GM18861 (cell line): ENCODE data around the gene ETF1.
A peak's percentile ranks its signal among the peaks of the same experiment; 100 is the strongest.

Source experiments
- ATAC-seq: cut with Tn5 transposase; IDR thresholded peaks from one replicate; pipeline ENCODE4 v1.9.1; 2021; ENCODE audit not compliant: unreplicated experiment

ETF1 gene

DNA sequence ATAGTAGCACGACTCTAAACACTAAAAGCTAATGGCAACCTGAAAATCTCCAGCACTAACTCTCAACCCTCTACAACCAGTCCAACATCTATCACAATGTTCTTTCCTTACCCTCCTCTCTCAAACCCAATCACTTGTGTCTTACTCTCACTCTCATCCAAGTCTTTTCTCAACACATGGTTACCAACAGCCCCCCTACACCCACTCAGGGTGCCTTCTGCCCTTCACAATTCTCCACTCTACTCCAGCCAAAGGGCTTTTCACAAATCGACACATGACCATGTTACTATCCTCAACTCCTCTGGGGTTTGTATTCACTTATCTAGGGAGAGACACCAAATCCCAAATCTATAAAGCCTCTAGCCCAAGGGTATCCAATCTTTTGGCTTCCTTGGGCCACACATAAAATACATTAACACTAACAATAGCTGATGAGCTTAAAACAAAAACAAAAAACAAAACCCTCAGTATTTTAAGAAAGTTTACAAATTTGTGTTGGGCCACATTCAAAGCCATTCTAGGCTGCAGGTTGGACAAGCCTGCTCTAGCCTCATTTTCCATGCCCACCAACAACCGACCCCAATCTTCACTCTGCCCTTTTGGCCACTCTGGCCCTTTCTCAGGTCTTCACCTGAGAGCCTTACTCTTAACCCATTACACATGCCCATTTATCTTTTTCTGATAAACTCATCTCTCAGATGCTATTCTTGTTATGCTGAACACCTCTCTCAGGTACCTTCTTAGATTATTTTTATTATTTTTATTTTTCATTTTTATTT is 20.5 kb upstream of the ETF1 start:
- no peak for ATAC-seq

DNA sequence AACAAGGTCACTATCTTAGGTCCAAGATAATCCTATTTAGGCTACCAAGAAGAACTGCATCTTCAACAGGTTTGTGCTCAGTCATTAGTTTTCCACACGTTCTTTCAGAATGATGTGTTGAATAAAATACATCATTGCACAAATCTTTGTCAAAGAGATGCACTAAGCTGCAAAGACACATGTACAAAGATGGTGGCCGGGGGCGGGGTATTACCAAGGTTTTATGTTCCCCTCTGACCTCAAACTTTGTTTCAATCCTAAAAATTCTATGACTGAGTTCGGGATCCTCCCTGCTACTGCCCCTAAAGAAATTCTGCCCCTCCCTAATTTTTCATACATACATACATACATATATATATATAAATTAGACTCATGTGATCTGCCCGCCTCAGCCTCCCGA is 17.9 kb upstream of the ETF1 start:
- ATAC-seq: no peak

DNA sequence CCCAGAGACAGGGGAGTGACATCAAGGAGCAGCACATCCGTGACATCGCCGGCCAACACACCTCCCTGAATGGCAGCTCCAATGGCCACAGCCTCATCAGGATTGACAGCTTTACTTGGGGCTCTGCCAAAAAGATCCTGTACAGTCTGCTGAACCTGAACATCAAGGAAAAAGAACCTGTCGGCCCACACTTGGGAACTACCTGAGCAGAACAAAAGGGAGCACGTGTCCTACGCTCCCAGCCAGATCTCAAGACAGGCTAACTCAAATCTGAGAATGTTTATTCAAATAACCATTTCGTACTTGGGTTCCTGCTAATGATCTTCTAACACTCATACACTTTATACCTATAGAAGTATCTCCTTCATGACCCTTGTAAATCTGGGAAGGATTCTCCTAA is 16.9 kb upstream of the ETF1 start:
- ATAC-seq: no peak

DNA sequence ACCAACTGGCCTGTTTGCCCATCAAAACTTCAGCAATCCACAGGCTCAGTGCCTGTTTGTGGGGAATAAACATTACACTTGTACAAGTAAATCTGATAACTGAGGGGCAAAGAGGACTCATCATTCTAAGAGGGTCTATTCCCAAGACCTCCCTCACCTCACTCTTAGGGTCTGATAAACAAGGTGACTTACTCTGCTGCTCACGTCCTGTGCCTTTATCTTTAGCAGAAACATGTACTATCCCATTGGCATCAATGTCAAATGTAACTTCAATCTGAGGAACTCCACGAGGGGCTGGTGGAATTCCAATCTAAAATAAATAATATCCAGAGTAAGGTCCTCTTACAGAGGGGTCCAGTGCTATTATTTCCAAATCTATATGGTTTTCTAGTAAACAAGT is 14.6 kb upstream of the ETF1 start:
- ATAC-seq: no peak

DNA sequence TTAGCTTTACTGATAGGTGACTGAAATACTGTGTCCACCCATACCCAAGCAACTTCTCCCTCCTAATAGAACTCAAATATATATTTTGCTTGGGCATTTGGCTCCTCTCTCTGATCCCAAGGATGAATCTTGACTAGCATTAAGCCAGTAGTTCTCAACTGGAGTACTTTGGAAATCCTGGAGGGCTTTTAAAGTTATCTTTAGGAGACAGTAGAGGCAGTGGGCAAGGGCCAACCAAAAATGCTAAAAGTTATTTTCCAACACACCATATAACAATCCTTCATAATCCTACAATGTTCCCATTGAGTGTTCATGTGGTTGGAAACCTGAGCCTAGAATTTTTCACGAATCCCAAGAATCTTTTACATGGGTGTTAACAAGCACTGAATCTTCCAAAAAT is 11.1 kb upstream of the ETF1 start:
- ATAC-seq: no peak

DNA sequence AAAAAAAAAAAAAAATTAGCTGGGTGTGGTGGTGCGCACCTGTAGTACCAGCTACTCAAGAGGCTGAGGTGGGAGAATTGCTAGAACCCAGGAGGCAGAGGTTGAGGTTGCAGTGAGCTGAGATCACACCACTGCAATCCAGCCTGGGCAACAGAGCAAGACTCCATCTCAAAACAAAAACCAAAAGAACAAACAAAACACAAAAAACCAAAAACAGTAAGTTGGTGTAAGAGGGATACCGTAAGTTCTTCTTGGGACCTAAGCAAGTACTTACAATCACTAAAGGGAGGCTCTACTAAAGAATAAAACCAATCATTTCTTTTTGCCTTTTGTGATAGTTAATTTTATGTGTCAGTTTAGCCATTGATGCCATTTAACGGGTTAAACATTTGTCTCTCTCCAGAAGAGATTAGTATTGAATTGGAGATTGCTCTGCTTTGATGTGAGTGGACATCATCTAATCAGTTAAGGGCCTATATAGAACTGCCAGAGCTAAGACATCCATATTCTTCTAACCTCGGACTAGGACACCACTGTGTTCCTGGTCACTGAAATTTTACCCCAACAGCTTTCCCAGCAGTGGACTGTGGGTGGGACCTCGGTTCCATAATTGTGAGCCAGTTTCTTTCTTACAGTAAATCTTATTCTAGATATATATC is 10.5 kb upstream of the ETF1 start:
- ATAC-seq: no peak

DNA sequence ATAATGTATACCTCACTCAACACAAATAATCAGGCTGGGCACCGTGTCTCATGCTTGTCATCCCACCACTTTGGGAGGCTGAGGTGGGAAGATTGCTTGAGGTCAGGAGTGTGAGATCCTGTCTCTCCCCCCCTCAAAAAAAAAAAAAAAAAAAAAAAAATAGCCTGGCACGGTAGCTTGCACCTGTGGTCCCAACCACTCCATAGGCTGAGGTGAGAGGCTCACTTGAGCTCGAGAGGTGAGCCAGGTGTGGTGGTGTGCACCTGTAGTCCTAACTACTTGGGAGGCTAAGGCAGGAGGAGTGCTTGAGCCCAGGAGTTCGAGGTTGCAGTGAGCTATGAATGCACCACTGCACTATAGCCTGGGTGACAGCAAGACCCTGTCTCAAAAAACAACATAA is 9.6 kb upstream of the ETF1 start:
- no peak for ATAC-seq

DNA sequence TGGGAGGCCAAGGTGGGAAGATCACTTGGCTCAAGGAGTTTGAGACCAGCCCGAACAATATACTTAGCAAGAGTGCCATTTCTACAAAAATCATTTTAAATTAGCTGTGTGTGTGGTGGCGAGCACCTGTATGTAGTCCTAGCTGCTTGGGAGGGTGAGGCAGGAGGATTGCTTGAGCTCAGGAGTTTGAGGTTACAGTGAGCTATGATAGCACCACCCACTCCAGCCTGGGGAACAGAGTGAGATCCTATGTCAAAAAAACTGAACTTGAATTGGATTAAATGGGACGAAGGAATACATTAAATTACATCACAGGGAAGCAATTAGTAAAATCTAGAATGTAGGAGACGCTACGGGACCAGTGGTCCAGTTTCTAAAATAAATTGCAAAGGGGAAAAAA is 6.4 kb upstream of the ETF1 start:
- ATAC-seq: no peak

DNA sequence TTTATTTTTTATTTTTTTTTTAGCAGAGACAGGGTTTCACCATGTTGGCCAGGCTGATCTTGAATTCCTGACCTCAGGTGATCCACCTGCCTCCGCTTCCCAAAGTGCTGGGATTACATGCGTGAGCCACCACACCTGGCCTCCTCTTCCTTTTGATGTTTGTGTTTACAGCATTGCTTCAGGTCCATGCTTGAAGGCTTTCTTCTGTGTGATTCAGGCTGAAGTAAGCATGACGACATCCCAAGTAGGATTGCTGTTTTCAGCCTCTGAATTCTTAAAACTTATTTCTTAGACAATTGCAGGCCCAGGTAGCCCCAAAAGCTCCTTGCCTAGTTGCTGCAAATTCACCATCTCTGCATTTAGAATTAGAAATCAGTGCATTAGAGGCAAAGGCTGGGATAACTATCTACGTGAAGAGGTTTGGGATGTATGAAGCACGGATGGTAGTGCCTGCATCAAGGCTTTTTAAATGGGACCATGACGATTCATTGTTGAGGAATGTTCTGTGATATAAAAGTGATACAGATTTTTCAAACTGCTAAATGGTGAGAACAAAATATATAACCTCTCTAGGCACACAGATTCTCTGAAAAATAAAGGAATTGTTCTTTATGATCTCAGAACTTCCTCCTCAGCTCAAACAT is 3.0 kb upstream of the ETF1 start:
- ATAC-seq: no peak

DNA sequence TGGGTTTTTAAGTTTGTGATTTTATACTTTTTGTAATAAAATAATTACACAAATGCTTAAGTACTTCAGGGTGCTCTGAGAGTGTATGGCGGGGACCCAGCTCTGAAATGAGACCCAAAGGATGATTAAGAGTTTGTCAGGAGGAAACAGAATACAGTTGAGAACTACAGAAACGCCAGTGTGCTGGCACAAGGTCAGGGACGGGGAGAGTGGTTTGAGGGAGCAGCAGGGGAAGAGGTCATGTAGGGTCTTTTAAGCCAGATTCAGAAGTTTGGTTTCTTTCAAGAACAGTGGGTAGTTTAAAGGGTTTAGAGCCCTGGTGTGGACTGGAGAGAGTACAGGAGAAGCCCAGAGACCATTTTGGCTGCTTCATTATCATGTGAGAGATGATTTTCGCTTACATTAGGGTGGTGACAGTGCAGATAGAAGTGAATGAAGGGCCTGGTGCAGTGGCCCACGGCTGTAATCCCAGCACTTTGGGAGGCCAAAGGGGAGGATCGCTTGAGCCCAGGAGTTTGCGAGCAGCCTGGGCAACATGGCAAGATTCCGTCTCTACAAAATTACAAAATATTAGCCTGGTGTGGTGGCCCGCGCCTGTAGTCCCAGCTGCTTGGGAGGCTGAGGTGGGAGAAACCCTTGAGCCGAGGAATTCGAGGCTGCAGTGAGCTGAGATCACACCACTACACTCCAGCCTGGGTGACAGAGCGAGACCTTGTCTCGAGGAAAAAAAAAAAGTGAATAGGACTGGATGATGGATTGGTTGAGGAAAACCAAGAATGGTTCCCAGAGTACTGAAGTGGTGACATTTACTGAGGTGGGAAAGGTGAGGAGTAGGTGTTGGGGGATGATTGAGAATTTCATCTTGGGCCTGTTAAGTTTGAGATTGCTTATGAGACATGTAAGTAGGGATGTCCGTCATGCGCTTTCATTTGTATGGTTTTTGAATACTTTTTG is 1.4 kb upstream of the ETF1 start:
- no peak for ATAC-seq

DNA sequence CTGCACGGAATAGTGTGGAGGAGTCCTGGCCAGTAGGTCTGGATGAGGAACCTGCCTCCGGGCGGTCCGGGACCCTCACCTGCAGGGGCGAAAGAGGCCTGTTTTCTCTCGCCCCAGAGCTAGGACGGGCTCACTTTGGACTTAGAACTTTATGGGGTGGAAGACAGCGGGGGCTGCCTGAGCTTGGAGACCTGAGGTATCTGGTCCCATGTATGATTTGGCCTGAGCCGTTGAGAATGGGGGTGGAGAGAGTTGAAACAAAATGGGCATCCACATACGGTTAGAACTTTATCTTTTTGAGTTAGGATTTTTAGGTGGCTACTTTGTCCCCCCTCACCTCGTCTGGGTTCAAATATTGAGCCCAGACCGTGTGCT is 681 bp upstream of the ETF1 start:
- peak; percentile 23 for ATAC-seq

DNA sequence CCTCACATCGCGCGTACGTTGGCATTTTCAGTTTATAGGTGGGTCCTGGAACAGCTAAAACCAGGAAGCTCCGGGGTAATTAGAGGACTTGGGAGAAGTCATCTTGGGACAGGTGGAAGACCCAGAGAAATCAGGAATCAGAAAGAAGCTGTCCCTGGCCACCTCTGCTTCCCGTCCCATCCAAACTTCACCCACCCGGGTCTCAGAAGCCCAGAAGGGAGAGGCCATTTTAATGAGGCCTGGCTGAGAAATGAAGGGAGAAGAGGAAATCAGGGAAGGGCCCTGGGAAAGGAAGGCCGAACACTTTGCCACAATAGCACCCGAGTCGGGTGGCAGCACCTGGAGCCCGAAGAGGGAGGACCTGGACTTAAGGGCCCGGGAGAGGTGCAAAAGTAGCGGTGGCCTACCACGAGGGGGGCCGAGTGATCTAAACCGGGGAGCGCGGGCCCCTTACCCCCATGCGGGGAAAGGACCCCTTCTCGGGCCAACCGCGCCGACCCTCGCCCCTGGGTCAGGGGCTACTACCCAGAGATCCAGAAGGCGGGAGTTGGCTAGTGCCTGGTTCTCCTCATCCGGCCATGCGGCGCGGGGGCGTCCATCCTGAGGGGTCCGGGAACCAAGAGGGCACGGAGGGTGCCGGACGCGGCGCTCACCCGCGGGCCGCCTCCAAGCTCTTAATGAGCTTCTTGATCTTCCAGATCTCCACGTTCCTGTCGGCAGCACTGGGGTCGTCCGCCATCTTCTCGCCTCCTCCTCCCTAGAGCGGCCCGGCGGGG is 668 bp downstream of the ETF1 start:
- no peak for ATAC-seq

DNA sequence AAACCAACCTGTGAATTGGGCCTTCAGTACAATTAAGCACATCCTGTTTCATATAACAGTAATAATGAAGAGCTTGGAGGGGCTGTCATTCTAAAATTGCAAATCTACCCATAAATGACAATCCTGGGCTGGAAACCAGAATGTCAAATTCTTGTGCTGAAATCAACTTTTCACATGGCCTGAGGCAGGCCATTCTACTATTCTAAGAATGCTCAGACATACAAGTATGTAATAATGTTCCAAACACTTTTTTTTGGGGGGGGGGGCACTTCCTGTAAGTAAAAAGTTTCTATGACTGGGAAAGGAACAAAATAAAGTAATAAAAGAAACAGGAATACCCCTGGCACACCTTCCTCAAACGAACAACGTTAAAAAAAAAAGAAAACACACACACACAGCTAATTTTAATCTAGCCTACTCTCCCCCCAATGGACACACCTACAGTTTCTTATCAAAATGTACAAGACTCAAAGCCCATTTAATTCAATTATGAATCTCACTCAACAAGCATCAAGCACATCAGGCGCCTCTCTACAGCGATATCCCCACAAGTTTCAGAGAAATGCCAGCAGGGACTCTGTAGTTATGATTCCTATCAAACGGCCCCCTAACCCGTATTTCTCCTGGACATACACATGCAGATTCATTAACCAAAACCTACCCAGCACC is 1.4 kb downstream of the ETF1 start:
- ATAC-seq: no peak

DNA sequence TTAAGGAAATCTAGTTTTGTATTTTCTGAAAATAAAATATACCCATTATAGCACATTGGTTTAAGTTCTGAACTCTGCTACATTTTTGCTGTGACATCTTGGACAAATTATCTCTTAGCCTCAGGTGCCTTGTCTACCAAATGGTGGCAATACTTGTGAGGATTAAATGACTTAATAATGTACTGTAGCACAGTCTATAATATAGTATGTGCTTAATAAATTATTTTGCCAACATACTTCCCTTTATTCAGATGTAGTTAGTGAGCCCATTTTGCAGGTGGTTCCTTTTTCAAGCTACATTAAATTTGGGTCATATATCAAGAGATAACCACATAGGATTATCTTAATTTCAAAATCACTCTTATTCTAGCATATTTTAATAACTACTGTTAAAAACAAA is 3.2 kb downstream of the ETF1 start:
- no peak for ATAC-seq

DNA sequence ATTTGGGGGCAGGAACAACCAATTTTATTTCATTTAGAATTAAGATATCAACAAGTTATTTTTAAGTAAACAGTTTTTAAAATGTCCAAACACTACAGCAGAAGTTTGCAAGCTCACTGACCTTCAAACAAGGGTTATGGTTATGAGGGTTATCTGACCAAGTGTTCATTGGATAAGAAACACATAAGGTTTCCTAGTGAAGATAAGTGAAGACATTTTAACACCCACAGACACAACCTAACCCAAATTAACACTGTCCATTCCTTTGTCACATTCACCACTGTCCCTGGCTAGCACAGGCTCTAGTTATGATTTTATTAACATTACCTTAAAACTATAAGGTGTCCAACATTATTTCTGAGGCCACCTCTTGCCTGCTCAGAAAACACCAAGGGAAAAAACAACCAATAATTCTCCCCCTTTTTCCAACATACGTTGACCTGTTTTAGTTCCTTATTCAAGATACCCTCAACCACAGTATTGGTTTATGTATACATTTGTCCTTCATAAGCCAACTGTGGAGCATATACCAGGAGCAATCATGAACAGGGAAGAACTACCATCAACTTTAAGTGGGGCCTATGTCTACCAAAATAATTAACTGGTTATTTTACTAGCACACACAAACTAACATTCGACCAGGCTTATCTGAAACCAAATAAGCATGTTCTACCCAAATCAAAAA is 4.0 kb downstream of the ETF1 start:
- no peak for ATAC-seq

DNA sequence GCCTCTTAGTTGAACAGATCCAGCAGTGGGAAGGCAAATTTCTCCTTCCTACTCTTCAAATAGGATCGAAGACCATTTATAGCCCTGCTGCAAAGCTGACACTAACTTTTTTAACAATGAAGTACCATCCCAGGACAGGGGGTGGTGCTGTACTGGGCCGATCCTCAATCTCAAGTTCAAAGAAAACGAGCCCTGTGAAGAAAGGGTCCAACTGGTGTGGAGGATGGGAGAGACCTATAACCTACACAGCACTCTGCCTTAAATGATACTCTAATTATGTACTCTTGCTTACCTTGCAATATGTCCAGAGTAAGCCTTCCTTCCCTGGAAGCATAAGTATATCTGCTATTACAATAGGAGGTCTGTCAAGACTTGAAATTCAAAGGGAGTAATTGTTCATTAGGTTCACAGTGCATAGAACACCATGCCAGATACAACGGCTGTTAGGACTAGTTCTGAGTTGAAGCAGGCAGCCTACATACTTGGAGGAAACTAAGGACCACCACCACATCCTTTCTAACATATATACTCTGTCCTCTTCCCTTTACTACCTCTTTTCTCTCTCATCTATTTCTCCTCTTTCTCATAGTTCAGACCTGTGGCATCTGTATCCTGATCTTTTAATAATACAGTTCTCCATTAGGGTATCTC is 6.2 kb downstream of the ETF1 start:
- ATAC-seq: no peak

DNA sequence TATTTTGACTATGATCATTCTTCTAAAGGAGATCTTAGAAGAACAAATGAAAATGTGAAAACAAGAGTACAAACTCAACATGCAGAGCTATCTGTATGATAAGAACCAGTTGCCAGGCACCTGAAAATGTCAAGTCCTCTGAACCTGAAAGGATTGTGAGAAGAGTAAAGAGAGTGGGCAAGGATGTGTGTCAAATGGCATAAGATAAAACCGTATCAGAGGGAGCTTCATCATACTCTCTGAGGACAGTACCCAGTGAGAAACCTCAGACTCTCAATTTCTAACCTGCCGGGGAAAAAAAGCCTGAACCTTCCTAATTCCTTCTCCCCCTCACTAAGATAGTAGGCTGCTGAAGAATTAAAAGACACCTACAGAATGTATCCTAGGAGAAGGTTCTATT is 6.8 kb downstream of the ETF1 start:
- no peak for ATAC-seq

DNA sequence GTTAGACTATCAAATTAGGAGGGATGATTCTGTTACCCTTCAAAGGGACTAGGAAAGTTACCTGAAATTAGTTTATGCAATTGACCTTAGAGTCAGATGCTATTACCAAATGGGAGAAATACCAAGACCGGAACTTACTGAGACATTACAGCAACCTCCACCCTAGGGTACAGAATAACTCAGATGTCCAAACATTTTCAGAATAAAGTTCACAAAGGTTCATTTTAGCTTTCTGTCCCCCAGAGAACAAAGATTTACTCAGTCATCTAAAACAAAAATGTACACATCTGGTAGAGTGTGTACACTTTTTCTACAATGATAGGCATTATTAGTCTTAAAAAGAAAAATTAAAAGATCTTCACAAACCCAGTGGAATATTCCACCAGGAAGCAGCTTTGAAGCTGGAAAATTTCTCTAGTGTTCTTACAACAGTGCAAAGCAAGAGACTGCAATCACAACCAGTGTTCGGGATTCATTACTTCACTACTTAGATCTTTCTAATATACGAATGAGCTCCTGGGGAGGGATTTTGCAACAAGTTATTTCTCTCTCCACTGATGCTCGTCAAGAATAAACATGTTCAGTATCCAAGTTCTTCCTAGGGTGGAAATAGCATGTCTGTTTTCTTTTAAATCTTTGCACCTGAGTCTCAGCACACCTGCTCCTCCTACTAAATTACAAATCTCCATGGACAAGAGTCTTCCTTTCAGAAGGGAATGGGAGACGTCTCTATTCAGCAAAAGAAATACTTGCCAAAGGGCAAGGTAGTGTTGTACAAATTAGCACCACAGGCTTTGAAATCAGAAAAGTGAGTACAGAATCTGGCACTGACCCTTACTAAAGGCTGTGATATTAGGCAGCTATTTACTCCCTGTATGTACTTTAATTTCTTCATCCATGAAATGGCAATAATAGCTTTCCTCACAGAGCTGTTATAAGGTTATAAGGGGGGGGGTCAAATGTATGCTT is 8.8 kb downstream of the ETF1 start:
- no peak for ATAC-seq
